ENCODE data around the gene MS4A2.

- TF ChIP-seq CTCF (IDR thresholded peaks at IDR 0.05; ENCODE audit: insufficient read depth, low read length, poor library complexity, severe bottlenecking), result no peak
- TF ChIP-seq EZH2phosphoT487 (conservative IDR thresholded peaks at IDR 0.05; ENCODE audit: low read length), result no peak
Measured at GRCh38 chr11:60100516-60100915, 12.1 kb downstream of the MS4A2 start.
